ENCODE results near the gene OR5AC2. TPM values are rescaled to one million over a fixed set of nuclear protein-coding genes. Genes with fewer than 3 reads are reported as not detected.

OR5AC2 gene
- polyA plus RNA-seq, 2 donors = not detected

DNA sequence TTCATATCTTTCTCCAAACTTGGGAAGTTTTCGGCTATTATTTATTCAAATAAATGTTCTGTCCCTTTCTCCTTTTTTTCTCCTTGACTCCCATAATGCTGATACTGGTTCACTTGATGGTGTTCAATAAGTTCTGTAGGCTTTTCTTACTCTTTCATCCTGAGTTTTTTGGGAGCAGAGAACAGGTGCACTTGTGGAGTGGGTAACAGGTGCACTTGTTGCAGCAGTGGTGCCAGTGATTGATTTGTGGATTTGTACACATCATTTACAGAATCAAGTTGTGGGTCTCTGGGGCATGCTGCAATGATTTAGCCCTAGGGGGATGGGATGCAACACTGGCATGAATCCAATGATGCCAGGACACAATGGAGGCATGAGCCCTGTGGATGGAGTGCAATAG is 28.7 kb downstream of the OR5AC2 start:
- Histone ChIP-seq H3K36me3 (ENCODE audit: control insufficient read depth in 2 of 2, insufficient read depth in 2 of 2, low read length in 1 of 2) (no peaks in the 10 kb centered on the region), H3K4me1 (ENCODE audit: control insufficient read depth in 2 of 2, insufficient read depth in 2 of 2, low read length in 1 of 2) (no peaks in the 10 kb centered on the region), H3K9me3 (ENCODE audit: control insufficient read depth in 2 of 2, insufficient read depth in 1 of 2, low read depth in 1 of 2, low read length in 1 of 2) (peaks cover 0 to 2% of the 10 kb centered on the region in 2 donors), H3K27me3 (ENCODE audit: control insufficient read depth in 1 of 2, insufficient read depth in 2 of 2, low read length in 2 of 2) (no peaks in the 10 kb centered on the region), H3K27ac (ENCODE audit: low read depth in 2 of 2, low read length in 1 of 2) (no peak overlapping the region), H3K4me3 (ENCODE audit: low read depth in 1 of 2, low read length in 2 of 2) (no peak overlapping the region)
- whole genome bisulfite sequencing, 2 donors = 96 to 97% methylated on average over 1 of the region's 1 CpG

- Histone ChIP-seq H3K4me1 (ENCODE audit: control insufficient read depth in 2 of 2, insufficient read depth in 2 of 2, low read length in 1 of 2) (no peaks in the 10 kb centered on the region), H3K36me3 (ENCODE audit: control insufficient read depth in 2 of 2, insufficient read depth in 2 of 2, low read length in 1 of 2) (no peaks in the 10 kb centered on the region), H3K27me3 (ENCODE audit: control insufficient read depth in 1 of 2, insufficient read depth in 2 of 2, low read length in 2 of 2) (no peaks in the 10 kb centered on the region), H3K4me3 (ENCODE audit: low read depth in 1 of 2, low read length in 2 of 2) (no peak within 1 kb of the TSS), H3K9me3 (ENCODE audit: control insufficient read depth in 2 of 2, insufficient read depth in 1 of 2, low read depth in 1 of 2, low read length in 1 of 2) (no peaks in the 10 kb centered on the region), H3K27ac (ENCODE audit: low read depth in 2 of 2, low read length in 1 of 2) (no peak within 1 kb of the TSS)
- WGBS, 2 donors = 63 to 75% methylated on average over 1 of the region's 1 CpG
These were observed 43.4 kb downstream of the OR5AC2 start, which contains the start of gene OR5H1 for GRCh38 chr3:98130421-98130820. Gene OR5H1, plus strand, starts transcription at chr3:98130721. Its CDS starts 1,977 bp downstream, at chr3:98132698.

GRCh38 chr3:98136631-98137030 is 49.7 kb downstream of the OR5AC2 start:
- Histone ChIP-seq H3K4me3 (ENCODE audit: low read depth in 1 of 2, low read length in 2 of 2) (no peak overlapping the region), H3K9me3 (ENCODE audit: control insufficient read depth in 2 of 2, insufficient read depth in 1 of 2, low read depth in 1 of 2, low read length in 1 of 2) (no peaks in the 10 kb centered on the region), H3K4me1 (ENCODE audit: control insufficient read depth in 2 of 2, insufficient read depth in 2 of 2, low read length in 1 of 2) (no peaks in the 10 kb centered on the region), H3K27me3 (ENCODE audit: control insufficient read depth in 1 of 2, insufficient read depth in 2 of 2, low read length in 2 of 2) (no peaks in the 10 kb centered on the region), H3K27ac (ENCODE audit: low read depth in 2 of 2, low read length in 1 of 2) (no peak overlapping the region), H3K36me3 (ENCODE audit: control insufficient read depth in 2 of 2, insufficient read depth in 2 of 2, low read length in 1 of 2) (no peaks in the 10 kb centered on the region)
- 65 to 66% methylated on average over 3 of the region's 3 CpGs for WGBS, 2 donors

Other genes with a start within 250 kb of the OR5AC2 start
- 10 to 100 TPM; 24.0 to 27.9 TPM for gene RIOX2, start 114.7 kb upstream of the OR5AC2 start, polyA plus RNA-seq
- gene GABRR3, start 51.9 kb upstream of the OR5AC2 start, polyA plus RNA-seq = not detected
- not detected for gene OR5H1, start 43.5 kb downstream of the OR5AC2 start, polyA plus RNA-seq
- gene OR5H14, start 60.3 kb downstream of the OR5AC2 start, polyA plus RNA-seq = not detected
- gene OR5H15, start 79.5 kb downstream of the OR5AC2 start, polyA plus RNA-seq = not detected
- gene OR5H6, start 177.1 kb downstream of the OR5AC2 start, polyA plus RNA-seq = not detected
- gene OR5H2, start 195.3 kb downstream of the OR5AC2 start, polyA plus RNA-seq = not detected